ENCODE measurements around the gene DNAJB2. TPM values are rescaled to one million over a fixed set of nuclear protein-coding genes. Genes with fewer than 3 reads are reported as not detected.
A peak's percentile ranks its signal among the peaks of the same experiment; 100 is the strongest.
"Not testable (repeated sequence)": the region's sequence is repeated elsewhere in the genome, so short reads cannot be mapped to it uniquely, and the experiment has no call there.

Gene DNAJB2
- total RNA-seq, 1 donor from 2014 or later: 67.5 TPM

- DNase-seq (ENCODE audit: low spot score): no peak
These were observed 24.5 kb upstream of the DNAJB2 start for GRCh38 chr2:219254590-219255201.

- not testable (repeated sequence) for DNase-seq (ENCODE audit: low spot score)
These were observed 20.2 kb upstream of the DNAJB2 start for GRCh38 chr2:219258942-219259341.

- no peak for DNase-seq (ENCODE audit: low spot score)
These were observed 17.9 kb upstream of the DNAJB2 start for GRCh38 chr2:219261024-219261855.

- DNase-seq (ENCODE audit: low spot score): no peak
These were observed 12.9 kb upstream of the DNAJB2 start for GRCh38 chr2:219266232-219266631.

- DNase-seq (ENCODE audit: low spot score): no peak
These were observed 12.3 kb upstream of the DNAJB2 start for GRCh38 chr2:219266886-219267285.

- no peak for DNase-seq (ENCODE audit: low spot score)
These were observed 10.9 kb upstream of the DNAJB2 start for GRCh38 chr2:219268294-219268693.

- no peak for DNase-seq (ENCODE audit: low spot score)
These were observed 9.7 kb upstream of the DNAJB2 start for GRCh38 chr2:219269362-219270054.

- no peak for DNase-seq (ENCODE audit: low spot score)
These were observed 9.2 kb upstream of the DNAJB2 start for GRCh38 chr2:219270055-219270372.

GRCh38 chr2:219271021-219271420 lies 8.1 kb upstream of the DNAJB2 start:
- DNase-seq (ENCODE audit: low spot score): no peak

GRCh38 chr2:219272356-219272755 lies 6.8 kb upstream of the DNAJB2 start:
- DNase-seq (ENCODE audit: low spot score): no peak

- DNase-seq (ENCODE audit: low spot score): no peak
These were observed 6.2 kb upstream of the DNAJB2 start for GRCh38 chr2:219272995-219273394.

GRCh38 chr2:219273937-219274336 lies 5.2 kb upstream of the DNAJB2 start:
- DNase-seq (ENCODE audit: low spot score): no peak

GRCh38 chr2:219274361-219274921 lies 4.7 kb upstream of the DNAJB2 start:
- DNase-seq (ENCODE audit: low spot score): no peak

GRCh38 chr2:219277703-219278654 lies 1.2 kb upstream of the DNAJB2 start:
- peak; percentile 93 for DNase-seq (ENCODE audit: low spot score)

GRCh38 chr2:219278655-219279150 lies 463 bp upstream of the DNAJB2 start:
- no peak for DNase-seq (ENCODE audit: low spot score)

- DNase-seq (ENCODE audit: low spot score): no peak
These were observed 850 bp downstream of the DNAJB2 start for GRCh38 chr2:219279916-219280516.

- no peak for DNase-seq (ENCODE audit: low spot score)
These were observed 1.5 kb downstream of the DNAJB2 start for GRCh38 chr2:219280651-219281050.

GRCh38 chr2:219281588-219281987 lies 2.4 kb downstream of the DNAJB2 start:
- DNase-seq (ENCODE audit: low spot score): no peak

GRCh38 chr2:219282375-219282774 lies 3.2 kb downstream of the DNAJB2 start:
- no peak for DNase-seq (ENCODE audit: low spot score)

- no peak for DNase-seq (ENCODE audit: low spot score)
These were observed 3.9 kb downstream of the DNAJB2 start for GRCh38 chr2:219282943-219283581.

Data from mesenteric fat pad (tissue), 1 donor.